Hepatocyte (in vitro differentiated cells): ENCODE results near the gene PYCR2. TPM values are rescaled to one million over a fixed set of nuclear protein-coding genes. Genes with fewer than 3 reads are reported as not detected.

Experiments
- DNase-seq: peaks from one replicate; pipeline ENCODE4 v3.0.0-alpha.2; 2016; ENCODE audit warnings: low spot score
- H2AFZ ChIP-seq: fragments of 200-600 bp; sonication (generic); 2 replicates; pipeline ENCODE4 v1.6.0; 2016; ENCODE audit warnings: antibody characterized with exemption, mild to moderate bottlenecking
- H3K27ac ChIP-seq: fragments of 200-600 bp; sonication (generic); 2 replicates; pipeline ENCODE4 v1.5.1; 2016; ENCODE audit warnings: mild to moderate bottlenecking
- H3K27me3 ChIP-seq: fragments of 200-600 bp; sonication (generic); 2 replicates; pipeline ENCODE4 v1.6.1; 2016
- H3K36me3 ChIP-seq: fragments of 200-600 bp; sonication (generic); replicated peaks from 2 replicates; pipeline ENCODE4 v1.5.1; 2016; ENCODE audit warnings: low read depth; ENCODE audit not compliant: insufficient read depth
- H3K4me1 ChIP-seq: fragments of 200-600 bp; sonication (generic); 2 replicates; pipeline ENCODE4 v1.5.1; 2016; ENCODE audit warnings: mild to moderate bottlenecking, moderate library complexity; ENCODE audit not compliant: insufficient read depth
- H3K4me2 ChIP-seq: fragments of 200-600 bp; sonication (generic); 2 replicates; pipeline ENCODE4 v1.6.0; 2016
- H3K4me3 ChIP-seq: fragments of 200-600 bp; sonication (generic); 2 replicates; pipeline ENCODE4 v1.5.1; 2016; ENCODE audit warnings: mild to moderate bottlenecking
- H3K79me2 ChIP-seq: fragments of 200-600 bp; sonication (generic); 2 replicates; pipeline ENCODE4 v1.6.0; 2017; ENCODE audit warnings: mild to moderate bottlenecking
- H3K9me2 ChIP-seq: fragments of 200-600 bp; sonication (generic); replicated peaks from 2 replicates; pipeline ENCODE4 v1.6.0; 2017; ENCODE audit warnings: mild to moderate bottlenecking; ENCODE audit not compliant: insufficient read depth
- H3K9me3 ChIP-seq: fragments of 200-600 bp; sonication (generic); 2 replicates; pipeline ENCODE4 v1.5.1; 2016; ENCODE audit warnings: low read depth, mild to moderate bottlenecking
- H4K20me1 ChIP-seq: fragments of 200-600 bp; sonication (generic); 2 replicates; pipeline ENCODE4 v1.6.0; 2016; ENCODE audit warnings: mild to moderate bottlenecking; ENCODE audit not compliant: insufficient read depth, poor library complexity, severe bottlenecking
- EZH2 ChIP-seq: fragments of 200-600 bp; sonication (generic); IDR thresholded peaks from 2 replicates; pipeline ENCODE4 v1.6.1; 2016; ENCODE audit warnings: antibody characterized with exemption, mild to moderate bottlenecking, borderline replicate concordance
- EZH2phosphoT487 ChIP-seq: fragments of 200-600 bp; sonication (generic); IDR thresholded peaks from one replicate; pipeline ENCODE4 v1.6.1; 2018; ENCODE audit warnings: antibody characterized with exemption, mild to moderate bottlenecking, low read depth, moderate library complexity; ENCODE audit not compliant: unreplicated experiment, severe bottlenecking
- WGBS: methylation state at CpG from one replicate; pipeline ENCODE4 v1.1.6; 2016; ENCODE audit warnings: low lambda C conversion rate; ENCODE audit errors: missing lambda C conversion rate; 5-methylcytosine and 5-hydroxymethylcytosine counted together
- polyA plus RNA-seq: library from polyadenylated mRNA; unstranded; fragments of >200 nt; fragmentation: Nextera tagmentation; extraction: Ambion mirVana; gene quantifications from 2 replicates; pipeline ENCODE4 v1.2.1, GENCODE V29; 2016
- total RNA-seq: library from RNA; depleted of rRNA; stranded (reverse); fragments of >200 nt; gene quantifications from 2 replicates; pipeline ENCODE4 v1.2.3, GENCODE V29; 2014
- TF ChIP-seq, protein P1 (sequence below): fragments of 200-600 bp; sonication (generic); IDR thresholded peaks from 2 replicates; pipeline ENCODE4 v1.5.1; 2016; ENCODE audit warnings: antibody characterized with exemption, mild to moderate bottlenecking; ENCODE audit not compliant: poor library complexity

PYCR2 gene
- total and polyA plus RNA-seq, 2 experiments from 2014 or later = 33.5 to 49.2 TPM

- Histone ChIP-seq H3K4me3 (no peak overlapping the region), H3K27me3 (no peaks in the 10 kb centered on the region), H4K20me1 (no peaks in the 10 kb centered on the region), H2AFZ (no peak overlapping the region), H3K27ac (no peak overlapping the region), H3K4me2 (no peak overlapping the region), H3K4me1 (peaks cover 5% of the 10 kb centered on the region), H3K9me2 (no peaks in the 10 kb centered on the region), H3K36me3 (no peaks in the 10 kb centered on the region), H3K9me3 (no peaks in the 10 kb centered on the region), H3K79me2 (no peaks in the 10 kb centered on the region)
- WGBS = 93% methylated on average over 6 of the region's 6 CpGs
- DNase-seq = no peak
- TF ChIP-seq, protein P1, sequence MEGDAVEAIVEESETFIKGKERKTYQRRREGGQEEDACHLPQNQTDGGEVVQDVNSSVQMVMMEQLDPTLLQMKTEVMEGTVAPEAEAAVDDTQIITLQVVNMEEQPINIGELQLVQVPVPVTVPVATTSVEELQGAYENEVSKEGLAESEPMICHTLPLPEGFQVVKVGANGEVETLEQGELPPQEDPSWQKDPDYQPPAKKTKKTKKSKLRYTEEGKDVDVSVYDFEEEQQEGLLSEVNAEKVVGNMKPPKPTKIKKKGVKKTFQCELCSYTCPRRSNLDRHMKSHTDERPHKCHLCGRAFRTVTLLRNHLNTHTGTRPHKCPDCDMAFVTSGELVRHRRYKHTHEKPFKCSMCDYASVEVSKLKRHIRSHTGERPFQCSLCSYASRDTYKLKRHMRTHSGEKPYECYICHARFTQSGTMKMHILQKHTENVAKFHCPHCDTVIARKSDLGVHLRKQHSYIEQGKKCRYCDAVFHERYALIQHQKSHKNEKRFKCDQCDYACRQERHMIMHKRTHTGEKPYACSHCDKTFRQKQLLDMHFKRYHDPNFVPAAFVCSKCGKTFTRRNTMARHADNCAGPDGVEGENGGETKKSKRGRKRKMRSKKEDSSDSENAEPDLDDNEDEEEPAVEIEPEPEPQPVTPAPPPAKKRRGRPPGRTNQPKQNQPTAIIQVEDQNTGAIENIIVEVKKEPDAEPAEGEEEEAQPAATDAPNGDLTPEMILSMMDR = no peak
- TF ChIP-seq EZH2 (no peak), EZH2phosphoT487 (no peak)
Measured at GRCh38 chr1:225906467-225906866, 17.6 kb downstream of the PYCR2 start.

GRCh38 chr1:225903623-225904022 lies 20.4 kb downstream of the PYCR2 start:
- Histone ChIP-seq H3K4me2 (no peak overlapping the region), H3K27me3 (no peaks in the 10 kb centered on the region), H3K4me1 (no peaks in the 10 kb centered on the region), H3K79me2 (no peaks in the 10 kb centered on the region), H2AFZ (no peak overlapping the region), H3K36me3 (no peaks in the 10 kb centered on the region), H3K9me2 (no peaks in the 10 kb centered on the region), H3K27ac (no peak overlapping the region), H3K9me3 (no peaks in the 10 kb centered on the region), H4K20me1 (no peaks in the 10 kb centered on the region), H3K4me3 (no peak overlapping the region)
- TF ChIP-seq, protein P1 = no peak
- TF ChIP-seq EZH2phosphoT487 (no peak), EZH2 (no peak)
- DNase-seq = no peak
- WGBS = 83% methylated on average over 4 of the region's 4 CpGs

- Histone ChIP-seq H2AFZ (no peak overlapping the region), H3K27me3 (no peaks in the 10 kb centered on the region), H3K36me3 (no peaks in the 10 kb centered on the region), H3K9me3 (no peaks in the 10 kb centered on the region), H3K4me3 (no peak overlapping the region), H3K9me2 (no peaks in the 10 kb centered on the region), H3K27ac (no peak overlapping the region), H3K4me1 (no peaks in the 10 kb centered on the region), H3K79me2 (no peaks in the 10 kb centered on the region), H4K20me1 (no peaks in the 10 kb centered on the region), H3K4me2 (no peak overlapping the region)
- DNase-seq = no peak
- 51% methylated on average over 4 of the region's 4 CpGs for WGBS
- TF ChIP-seq EZH2 = no peak
- no peak for TF ChIP-seq EZH2phosphoT487
- TF ChIP-seq, protein P1 = no peak
Measured at GRCh38 chr1:225899044-225899925, 24.8 kb downstream of the PYCR2 start.
